H1 (cell line): ENCODE measurements around the gene RPL26.

Experiments
- CHD2 ChIP-seq: IDR thresholded peaks from 2 replicates; pipeline ENCODE4 v1.6.1; 2012; ENCODE audit warnings: low read length, improper control_type of control experiment
- EZH2 ChIP-seq: fragments of 200-600 bp; sonication (generic); IDR thresholded peaks from 2 replicates; pipeline ENCODE4 v1.7.1; 2012; ENCODE audit warnings: low read depth, mild to moderate bottlenecking, moderate library complexity, low read length, inconsistent platforms; ENCODE audit not compliant: severe bottlenecking
- GABPA ChIP-seq: IDR thresholded peaks from 2 replicates; pipeline ENCODE4 v1.6.1; 2011; ENCODE audit warnings: mild to moderate bottlenecking, low read length, moderate library complexity, borderline replicate concordance; ENCODE audit not compliant: insufficient read depth
- HDAC2 ChIP-seq, 2 experiments: fragments of 300-600 bp in 1 of 2; sonication (generic) in 1 of 2; IDR thresholded peaks; 2 replicates each; pipeline ENCODE4 v1.6.1; 2011 to 2012; ENCODE audit warnings: low read depth in 2 of 2, low read length in 2 of 2, mild to moderate bottlenecking in 2 of 2, moderate library complexity in 2 of 2, borderline replicate concordance in 1 of 2, inconsistent platforms in 1 of 2
- POLR2A ChIP-seq, 2 experiments: IDR thresholded peaks; 1 replicate in 1 of 2; 2 replicates in 1 of 2; pipeline ENCODE4 v1.6.1; 2011; ENCODE audit warnings: low read depth in 2 of 2, low read length in 2 of 2, mild to moderate bottlenecking in 2 of 2; ENCODE audit errors: control extremely low read depth in 1 of 2
- RAD21 ChIP-seq, 2 experiments: IDR thresholded peaks in 1 of 2; conservative IDR thresholded peaks in 1 of 2; 2 replicates each; pipeline ENCODE4 v1.6.1; 2011; ENCODE audit warnings: low read depth in 2 of 2, low read length in 2 of 2, improper control_type of control experiment in 1 of 2, inconsistent platforms in 1 of 2, mild to moderate bottlenecking in 1 of 2, moderate library complexity in 1 of 2
- SIX5 ChIP-seq: IDR thresholded peaks from 2 replicates; pipeline ENCODE4 v1.6.1; 2011; ENCODE audit warnings: mild to moderate bottlenecking, low read depth, low read length
- TF ChIP-seq, protein P1 (sequence below), 3 experiments: IDR thresholded peaks; 1 replicate in 2 of 3; 2 replicates in 1 of 3; pipeline versions ENCODE4 v1.5.1 to v1.6.1; 2011; ENCODE audit warnings: low read length in 3 of 3, mild to moderate bottlenecking in 3 of 3, inconsistent platforms in 2 of 3, low read depth in 1 of 3, moderate library complexity in 1 of 3; ENCODE audit not compliant: insufficient read depth in 1 of 3; ENCODE audit errors: control extremely low read depth in 1 of 3

DNA sequence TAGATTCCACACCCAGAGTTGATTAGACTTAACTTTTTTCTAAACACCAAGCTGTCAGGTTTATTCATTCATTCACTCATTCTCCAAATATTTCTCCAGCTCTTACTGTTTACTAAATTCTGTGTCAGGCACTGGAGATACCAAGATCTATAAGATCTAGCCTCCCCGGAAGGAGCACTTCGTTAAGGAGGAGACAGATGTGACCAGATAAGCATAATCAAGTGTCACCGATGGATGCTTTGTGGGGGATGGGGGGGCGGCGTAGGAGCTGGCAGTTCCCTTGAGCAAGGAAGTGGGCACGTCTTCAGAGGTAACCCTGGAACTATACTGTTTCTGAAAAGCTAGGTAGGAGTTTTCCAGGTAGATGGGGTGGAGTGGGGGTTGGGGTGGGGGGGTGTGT is 3.8 kb upstream of the RPL26 start:
- TF ChIP-seq POLR2A (IDR thresholded peaks at IDR 0.05; ENCODE audit: control extremely low read depth in 1 of 2, low read depth in 2 of 2, low read length in 2 of 2) = no peak
- TF ChIP-seq, protein P1, sequence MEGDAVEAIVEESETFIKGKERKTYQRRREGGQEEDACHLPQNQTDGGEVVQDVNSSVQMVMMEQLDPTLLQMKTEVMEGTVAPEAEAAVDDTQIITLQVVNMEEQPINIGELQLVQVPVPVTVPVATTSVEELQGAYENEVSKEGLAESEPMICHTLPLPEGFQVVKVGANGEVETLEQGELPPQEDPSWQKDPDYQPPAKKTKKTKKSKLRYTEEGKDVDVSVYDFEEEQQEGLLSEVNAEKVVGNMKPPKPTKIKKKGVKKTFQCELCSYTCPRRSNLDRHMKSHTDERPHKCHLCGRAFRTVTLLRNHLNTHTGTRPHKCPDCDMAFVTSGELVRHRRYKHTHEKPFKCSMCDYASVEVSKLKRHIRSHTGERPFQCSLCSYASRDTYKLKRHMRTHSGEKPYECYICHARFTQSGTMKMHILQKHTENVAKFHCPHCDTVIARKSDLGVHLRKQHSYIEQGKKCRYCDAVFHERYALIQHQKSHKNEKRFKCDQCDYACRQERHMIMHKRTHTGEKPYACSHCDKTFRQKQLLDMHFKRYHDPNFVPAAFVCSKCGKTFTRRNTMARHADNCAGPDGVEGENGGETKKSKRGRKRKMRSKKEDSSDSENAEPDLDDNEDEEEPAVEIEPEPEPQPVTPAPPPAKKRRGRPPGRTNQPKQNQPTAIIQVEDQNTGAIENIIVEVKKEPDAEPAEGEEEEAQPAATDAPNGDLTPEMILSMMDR (IDR thresholded peaks at IDR 0.05; ENCODE audit: control extremely low read depth in 1 of 3, insufficient read depth in 1 of 3, low read depth in 1 of 3, low read length in 3 of 3) = no peak
- TF ChIP-seq CHD2 = no peak
- TF ChIP-seq GABPA = no peak
- TF ChIP-seq EZH2 = no peak
- TF ChIP-seq SIX5 = no peak
- TF ChIP-seq HDAC2 (IDR thresholded peaks at IDR 0.05; ENCODE audit: borderline replicate concordance in 1 of 2, low read depth in 2 of 2, low read length in 2 of 2) = no peak
- no peak for TF ChIP-seq RAD21 (IDR thresholded peaks at IDR 0.05 in 1 of 2, conservative IDR thresholded peaks at IDR 0.05 in 1 of 2; ENCODE audit: low read depth in 2 of 2, low read length in 2 of 2)
